Effector memory CD8-positive, alpha-beta T cell (primary cell): Measurements from ENCODE around the gene TARBP1.
A peak's percentile ranks its signal among the peaks of the same experiment; 100 is the strongest.
"Not testable (repeated sequence)": the region's sequence is repeated elsewhere in the genome, so short reads cannot be mapped to it uniquely, and the experiment has no call there.

Experiments
- ATAC-seq: fragments of 150-1000 bp; cut with Tn5 transposase; replicated peaks from 2 replicates; pipeline ENCODE4 v1.10.0; 2021; ENCODE audit warnings: mild to moderate bottlenecking, moderate library complexity
- DNase-seq, 3 experiments: peaks; one replicate each; pipeline ENCODE4 v3.0.0; 2021
- H3K27ac Mint-ChIP-seq, 2 donors: one replicate each; pipeline ENCODE4 v1.8.0; 2022; ENCODE audit warnings: mild to moderate bottlenecking in 2 of 2, mixed read lengths in 2 of 2, moderate library complexity in 2 of 2
- H3K27me3 Mint-ChIP-seq, 2 donors: one replicate each; pipeline ENCODE4 v1.8.0; 2022; ENCODE audit warnings: mixed read lengths in 2 of 2
- H3K36me3 Mint-ChIP-seq: one replicate; pipeline ENCODE4 v1.8.0; 2022; ENCODE audit warnings: mild to moderate bottlenecking, moderate library complexity, mixed read lengths; ENCODE audit not compliant: insufficient read depth
- H3K4me1 Mint-ChIP-seq, 2 donors: one replicate each; pipeline ENCODE4 v1.8.0; 2022; ENCODE audit warnings: low read depth in 2 of 2, mixed read lengths in 2 of 2
- H3K4me3 Mint-ChIP-seq, 2 donors: one replicate each; pipeline ENCODE4 v1.8.0; 2022; ENCODE audit warnings: mild to moderate bottlenecking in 2 of 2, mixed read lengths in 2 of 2, moderate library complexity in 2 of 2
- H3K9me3 Mint-ChIP-seq, 2 donors: one replicate each; pipeline ENCODE4 v1.8.0; 2022; ENCODE audit warnings: mixed read lengths in 2 of 2

TARBP1 gene

DNA sequence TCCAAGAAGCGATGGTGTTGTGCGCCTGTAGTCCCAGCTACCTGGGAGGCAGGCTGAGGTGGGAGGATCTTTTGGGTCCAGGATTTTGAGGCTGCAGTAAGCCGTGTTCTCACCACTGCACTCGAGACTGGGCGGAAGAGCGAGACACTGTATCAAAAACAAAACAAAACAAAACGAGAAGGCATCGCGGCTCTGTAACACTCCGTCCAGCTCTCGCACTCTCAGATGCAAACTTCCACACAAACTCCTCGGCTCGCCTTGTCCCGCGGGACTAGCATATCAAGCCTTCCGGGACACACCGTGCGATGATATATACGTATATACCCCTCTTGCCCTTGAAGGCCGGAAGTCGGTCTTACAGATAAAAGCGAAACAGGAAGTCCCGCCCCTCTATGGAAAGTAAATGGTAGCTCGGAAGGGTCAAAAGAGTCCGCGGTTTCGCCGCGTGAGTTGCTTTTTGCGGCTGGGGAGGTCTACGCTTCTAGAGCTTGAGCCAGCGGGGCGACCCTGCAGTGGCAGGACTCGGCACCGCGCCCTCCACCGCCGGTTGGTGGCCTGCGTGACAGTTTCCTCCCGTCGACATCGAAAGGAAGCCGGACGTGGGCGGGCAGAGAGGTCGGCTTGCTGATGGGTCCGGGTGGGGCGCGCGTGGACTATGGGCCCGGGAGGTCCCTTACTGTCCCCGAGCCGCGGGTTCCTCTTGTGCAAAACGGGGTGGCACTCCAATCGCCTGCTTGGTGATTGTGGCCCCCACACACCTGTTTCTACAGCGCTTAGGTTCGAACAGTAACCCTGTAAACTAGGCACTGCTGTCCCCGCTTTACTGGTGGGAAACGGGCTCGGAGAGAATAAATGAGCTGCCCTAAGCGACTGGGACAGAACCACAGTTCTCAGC lies 105.7 kb downstream of the TARBP1 start, which contains the start of gene COA6:
COA6 (plus strand) TSS at position 393 of the 895 bp plus-strand sequence; CDS start at position 404, 11 bp downstream.
- DNase-seq (peak; percentile 86 to 93 (median 88)), ATAC-seq (peak; percentile 85)
- Mint-ChIP-seq H3K4me3 (peak within 1 kb of the TSS; percentile 89 to 91), H3K27ac (peak within 1 kb of the TSS; percentile 99), H3K9me3 (no peaks in the 10 kb centered on the region), H3K4me1 (peaks cover 35 to 44% of the 10 kb centered on the region in 2 donors), H3K27me3 (no peaks in the 10 kb centered on the region), H3K36me3 (peaks cover 30% of the 10 kb centered on the region)

GRCh38 chr1:234372011-234372757 lies 106.8 kb downstream of the TARBP1 start:
- Mint-ChIP-seq H3K27me3 (no peaks in the 10 kb centered on the region), H3K4me3 (peak overlapping the region; percentile 89 to 91), H3K4me1 (peaks cover 26 to 40% of the 10 kb centered on the region in 2 donors), H3K9me3 (no peaks in the 10 kb centered on the region), H3K27ac (peak overlapping the region; percentile 99), H3K36me3 (peaks cover 22% of the 10 kb centered on the region)
- DNase-seq: no peak
- no peak for ATAC-seq

GRCh38 chr1:234371414-234371813 lies 107.6 kb downstream of the TARBP1 start:
- peaks cover 17% of the 10 kb centered on the region for H3K36me3 Mint-ChIP-seq
- peaks cover 22 to 36% of the 10 kb centered on the region in 2 donors for H3K4me1 Mint-ChIP-seq
- no peaks in the 10 kb centered on the region for H3K27me3 Mint-ChIP-seq
- DNase-seq (no peak), ATAC-seq (no peak)
- H3K9me3 Mint-ChIP-seq: no peaks in the 10 kb centered on the region
- no peak overlapping the region for H3K27ac Mint-ChIP-seq
- H3K4me3 Mint-ChIP-seq: no peak overlapping the region

- Mint-ChIP-seq H3K27me3 (no peaks in the 10 kb centered on the region), H3K36me3 (peaks cover 12% of the 10 kb centered on the region), H3K4me3 (no peak overlapping the region), H3K9me3 (no peaks in the 10 kb centered on the region), H3K27ac (no peak overlapping the region), H3K4me1 (peaks cover 18 to 29% of the 10 kb centered on the region in 2 donors)
- ATAC-seq: no peak
- no peak for DNase-seq
These were observed 109.2 kb downstream of the TARBP1 start for GRCh38 chr1:234369784-234370183.

GRCh38 chr1:234369033-234369430 lies 109.9 kb downstream of the TARBP1 start:
- Mint-ChIP-seq H3K36me3 (peaks cover 11% of the 10 kb centered on the region), H3K4me3 (no peak overlapping the region)

DNA sequence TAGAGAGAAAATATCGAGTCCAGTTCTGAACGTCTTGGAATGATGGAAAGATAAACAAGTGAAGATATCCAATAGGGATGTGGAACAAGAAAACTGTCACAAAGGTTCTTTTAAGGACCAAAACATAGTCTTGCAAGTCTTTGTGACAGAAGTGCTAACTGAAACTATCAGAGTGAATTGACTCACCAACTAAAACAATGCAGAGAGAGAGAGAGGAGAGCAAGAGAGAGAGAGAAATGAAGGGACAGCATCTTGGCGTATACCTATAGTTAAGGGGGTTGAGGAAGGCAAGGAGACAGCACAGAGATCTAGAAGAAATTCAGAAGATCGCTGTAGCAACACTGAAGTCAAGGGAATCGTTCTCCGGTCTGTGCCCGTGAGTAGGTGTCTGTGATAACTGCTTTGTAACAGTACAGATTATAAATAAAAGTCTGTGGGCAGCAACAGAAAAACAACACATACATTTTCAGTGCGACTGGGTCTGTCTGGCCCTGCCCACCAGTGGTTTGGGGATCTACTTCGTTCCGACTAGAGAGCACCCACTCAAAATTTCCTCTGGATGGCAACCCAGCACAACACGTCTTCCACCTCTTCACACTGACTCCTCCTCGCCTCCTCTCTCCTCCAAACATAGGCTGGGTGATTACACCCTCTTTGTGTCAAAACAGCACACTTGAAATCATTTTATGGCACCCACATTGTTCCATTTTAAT lies 110.5 kb downstream of the TARBP1 start:
- ATAC-seq (no peak), DNase-seq (no peak)
- H3K27me3 Mint-ChIP-seq: no peaks in the 10 kb centered on the region
- H3K36me3 Mint-ChIP-seq: peaks cover 6% of the 10 kb centered on the region
- H3K9me3 Mint-ChIP-seq: no peaks in the 10 kb centered on the region
- no peak overlapping the region for H3K4me3 Mint-ChIP-seq
- H3K27ac Mint-ChIP-seq: peak overlapping the region in 1 of 2 donors; percentile 5
- peaks cover 7 to 20% of the 10 kb centered on the region in 2 donors for H3K4me1 Mint-ChIP-seq

More at GRCh38 chr1:234369033-234369430, 109.9 kb downstream of the TARBP1 start:
- Mint-ChIP-seq H3K9me3 (no peaks in the 10 kb centered on the region), H3K27me3 (no peaks in the 10 kb centered on the region), H3K4me1 (peaks cover 11 to 22% of the 10 kb centered on the region in 2 donors), H3K27ac (peak overlapping the region in 1 of 2 donors; percentile 5)
- ATAC-seq: no peak
- DNase-seq: no peak

GRCh38 chr1:234362558-234362957 lies 116.4 kb downstream of the TARBP1 start:
- ATAC-seq (no peak), DNase-seq (no peak)
- H3K4me1 Mint-ChIP-seq: peaks cover 0 to 8% of the 10 kb centered on the region in 2 donors
- no peak overlapping the region for H3K27ac Mint-ChIP-seq
- no peaks in the 10 kb centered on the region for H3K9me3 Mint-ChIP-seq
- no peaks in the 10 kb centered on the region for H3K36me3 Mint-ChIP-seq
- no peak overlapping the region for H3K4me3 Mint-ChIP-seq
- peaks cover 0 to 17% of the 10 kb centered on the region in 2 donors for H3K27me3 Mint-ChIP-seq

DNA sequence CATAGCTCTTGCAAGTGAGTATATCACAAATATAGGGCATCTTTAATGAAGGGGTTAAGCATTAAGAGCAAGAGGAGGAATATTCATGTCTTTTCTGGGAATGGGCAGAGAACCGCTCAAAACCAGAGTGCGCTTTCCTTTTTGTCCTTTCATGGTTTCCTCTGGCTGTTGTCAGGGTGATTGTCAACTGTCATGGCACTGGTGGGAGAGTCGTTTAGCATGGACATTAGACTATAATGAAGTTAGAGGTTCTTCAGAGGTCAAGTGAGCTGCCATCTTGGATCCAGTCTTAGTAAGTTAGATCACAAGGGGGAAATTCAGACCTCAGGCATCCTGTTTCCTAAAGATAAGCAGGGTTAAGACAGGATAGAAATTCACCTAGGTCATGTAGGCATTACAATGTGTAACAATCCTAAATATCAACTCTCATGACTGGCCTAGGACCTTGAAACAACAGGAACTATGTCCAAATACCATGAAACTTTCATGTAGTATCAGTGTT lies 117.8 kb downstream of the TARBP1 start:
- H3K9me3 Mint-ChIP-seq: no peaks in the 10 kb centered on the region

DNA sequence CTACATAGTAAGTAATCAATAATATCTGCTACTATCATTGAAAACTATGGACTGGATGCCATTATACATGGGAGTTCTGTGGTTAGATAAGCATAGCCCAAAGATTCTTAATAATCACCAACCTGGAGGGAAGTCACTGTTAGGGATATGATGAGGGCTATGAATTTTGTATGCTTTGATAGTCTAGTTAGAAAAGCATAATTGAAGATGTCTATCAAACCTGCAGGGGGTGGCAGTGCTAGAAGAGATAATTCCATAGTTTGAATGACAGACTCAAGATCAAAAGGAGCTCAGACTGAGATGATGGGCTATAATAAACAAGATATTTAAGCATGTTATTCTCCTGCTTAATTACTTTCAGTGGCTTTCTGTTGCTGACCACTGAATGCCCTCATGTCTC lies 121.1 kb downstream of the TARBP1 start:
- no peak for DNase-seq
- ATAC-seq: no peak
- H3K9me3 Mint-ChIP-seq: no peaks in the 10 kb centered on the region
- H3K36me3 Mint-ChIP-seq: no peaks in the 10 kb centered on the region
- peaks cover 0 to 17% of the 10 kb centered on the region in 2 donors for H3K27me3 Mint-ChIP-seq
- peak overlapping the region; percentile 35 to 83 for H3K4me3 Mint-ChIP-seq
- peaks cover 0 to 10% of the 10 kb centered on the region in 2 donors for H3K4me1 Mint-ChIP-seq
- peak overlapping the region in 1 of 2 donors; percentile 86 for H3K27ac Mint-ChIP-seq

More for the DNA sequence above, 117.8 kb downstream of the TARBP1 start:
- DNase-seq (no peak), ATAC-seq (no peak)
- H3K36me3 Mint-ChIP-seq: no peaks in the 10 kb centered on the region
- H3K27me3 Mint-ChIP-seq: peaks cover 0 to 17% of the 10 kb centered on the region in 2 donors
- no peak overlapping the region for H3K4me3 Mint-ChIP-seq
- H3K4me1 Mint-ChIP-seq: peaks cover 0 to 10% of the 10 kb centered on the region in 2 donors
- H3K27ac Mint-ChIP-seq: no peak overlapping the region

GRCh38 chr1:234356615-234357269 lies 122.2 kb downstream of the TARBP1 start:
- H3K4me3 Mint-ChIP-seq: peak overlapping the region; percentile 71 to 83
- not testable (repeated sequence) for H3K9me3 Mint-ChIP-seq, H3K36me3 Mint-ChIP-seq, H3K4me1 Mint-ChIP-seq
- peak overlapping the region; percentile 68 to 86 for H3K27ac Mint-ChIP-seq
- DNase-seq: peak; percentile 17 to 42 (median 25)
- peak; percentile 78 for ATAC-seq
- peaks cover 1 to 17% of the 10 kb centered on the region in 2 donors for H3K27me3 Mint-ChIP-seq

DNA sequence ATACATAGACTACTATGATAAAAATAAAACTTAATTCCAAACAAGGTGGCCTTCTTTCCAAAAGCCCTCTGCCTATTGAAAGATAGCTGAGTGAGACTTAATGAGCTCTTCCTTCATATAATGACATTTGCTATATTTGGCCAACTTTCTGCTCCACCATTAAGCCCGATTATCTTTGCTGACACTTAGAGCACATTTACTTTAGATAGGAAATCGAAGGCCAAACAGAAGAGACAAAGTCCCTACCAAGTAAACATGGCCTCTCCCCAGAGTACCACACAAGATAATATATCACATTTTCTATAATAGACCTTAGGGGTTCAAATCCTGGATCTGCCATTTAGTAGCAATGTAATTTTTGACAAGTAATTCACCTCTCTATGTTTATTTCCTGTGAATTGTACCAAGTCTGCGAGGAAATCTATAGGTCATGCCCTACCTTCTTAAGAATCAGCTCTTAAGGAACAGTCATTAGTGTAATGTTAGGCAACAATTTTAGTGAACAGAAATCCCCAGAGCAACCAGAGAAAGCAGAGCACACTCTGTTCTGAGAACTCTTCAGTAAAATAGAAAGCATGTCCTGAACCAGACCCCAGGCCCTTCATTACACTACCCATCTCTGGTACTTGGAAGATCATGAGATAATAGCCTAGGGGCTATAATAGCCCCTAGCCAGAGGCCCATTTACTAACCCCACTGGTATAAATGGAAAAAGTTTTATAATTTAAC lies 123.0 kb downstream of the TARBP1 start:
- Mint-ChIP-seq H3K9me3 (no peaks in the 10 kb centered on the region), H3K4me3 (peak overlapping the region; percentile 71 to 83), H3K4me1 (peaks cover 0 to 10% of the 10 kb centered on the region in 2 donors), H3K27ac (peak overlapping the region in 1 of 2 donors; percentile 86), H3K27me3 (peaks cover 4 to 17% of the 10 kb centered on the region in 2 donors), H3K36me3 (no peaks in the 10 kb centered on the region)
- no peak for ATAC-seq
- no peak for DNase-seq

DNA sequence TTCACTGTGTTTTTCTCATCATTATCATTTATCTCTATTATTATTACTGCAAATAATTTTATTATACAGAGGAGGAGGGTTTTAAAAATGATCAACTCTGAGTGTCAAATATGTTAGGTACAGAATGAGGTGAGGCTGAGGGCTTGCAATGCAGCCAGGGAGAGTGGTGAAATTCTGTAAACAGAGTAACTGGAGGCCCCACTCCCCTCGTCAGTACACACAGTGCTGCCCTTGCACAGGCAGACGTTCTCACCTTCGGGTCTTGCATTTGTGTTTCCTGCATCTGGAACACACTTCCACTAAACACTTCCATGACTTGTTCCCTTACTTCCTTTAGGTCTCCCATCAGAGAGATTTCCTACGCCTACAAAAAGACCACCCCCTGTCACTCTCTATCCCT lies 130.0 kb downstream of the TARBP1 start:
- DNase-seq (no peak), ATAC-seq (no peak)
- H3K36me3 Mint-ChIP-seq: no peaks in the 10 kb centered on the region
- H3K4me1 Mint-ChIP-seq: no peaks in the 10 kb centered on the region
- no peak overlapping the region for H3K27ac Mint-ChIP-seq
- H3K9me3 Mint-ChIP-seq: no peaks in the 10 kb centered on the region
- H3K27me3 Mint-ChIP-seq: peaks cover 13 to 16% of the 10 kb centered on the region in 2 donors
- no peak overlapping the region for H3K4me3 Mint-ChIP-seq
